HG03432 (cell line): ENCODE data around the gene MAN1A1.

Experiments used
- ATAC-seq: cut with Tn5 transposase; IDR thresholded peaks from one replicate; pipeline ENCODE4 v1.9.1; 2021; ENCODE audit warnings: mild to moderate bottlenecking, moderate library complexity; ENCODE audit not compliant: unreplicated experiment

Gene MAN1A1

GRCh38 chr6:119326291-119327005 is 23.1 kb downstream of the MAN1A1 start:
- no peak for ATAC-seq

DNA sequence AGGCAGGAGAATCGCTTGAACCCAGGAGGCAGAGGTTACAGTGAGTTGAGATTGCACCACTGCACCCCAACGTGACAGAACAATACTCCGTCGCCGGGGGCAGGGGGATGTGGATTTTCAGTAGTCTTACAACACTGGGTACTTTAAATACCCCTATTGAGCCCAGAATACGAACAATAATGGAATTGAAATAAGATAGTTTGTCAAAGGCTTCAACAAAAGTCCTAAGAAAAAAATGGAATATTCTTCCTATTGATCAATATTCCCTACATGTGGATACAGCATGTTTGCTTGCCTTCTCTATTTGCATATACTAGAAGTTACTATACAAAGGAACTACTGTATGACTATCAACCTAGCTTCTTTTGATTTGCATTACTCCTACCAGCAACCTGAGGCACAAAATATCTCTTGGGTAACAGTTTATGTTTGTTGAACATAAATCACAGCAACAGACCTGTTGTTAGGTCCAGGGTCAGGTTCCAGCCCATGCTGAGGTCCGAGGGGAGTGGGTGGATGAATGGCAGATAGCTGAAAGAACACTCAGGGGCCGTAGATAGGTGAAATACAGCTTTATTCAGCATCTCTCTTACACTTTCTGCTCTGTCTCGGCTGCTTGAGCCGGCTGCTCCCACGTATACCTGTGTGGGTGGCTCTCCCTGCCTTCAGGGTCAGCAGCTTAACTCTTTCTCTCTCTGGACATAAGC is 23.8 kb downstream of the MAN1A1 start:
- no peak for ATAC-seq

DNA sequence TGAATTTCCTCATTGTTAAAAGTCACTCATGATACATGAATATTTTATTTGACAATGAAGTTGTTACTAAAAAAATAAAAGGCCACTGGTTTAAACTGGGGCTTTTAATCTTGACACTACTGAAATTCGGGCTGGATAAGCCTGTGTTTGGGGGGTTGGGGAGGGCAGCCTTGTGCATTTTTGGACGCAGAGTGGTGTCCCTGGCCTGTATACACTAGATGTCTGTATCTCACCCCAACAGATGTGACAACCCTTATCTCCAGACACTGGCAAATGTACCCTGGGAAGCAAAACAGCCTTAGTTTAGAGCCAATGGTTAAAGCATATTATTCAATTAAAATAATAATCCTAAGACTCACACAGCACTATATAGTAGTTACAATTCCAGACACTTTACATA is 24.8 kb downstream of the MAN1A1 start:
- ATAC-seq, result no peak

DNA sequence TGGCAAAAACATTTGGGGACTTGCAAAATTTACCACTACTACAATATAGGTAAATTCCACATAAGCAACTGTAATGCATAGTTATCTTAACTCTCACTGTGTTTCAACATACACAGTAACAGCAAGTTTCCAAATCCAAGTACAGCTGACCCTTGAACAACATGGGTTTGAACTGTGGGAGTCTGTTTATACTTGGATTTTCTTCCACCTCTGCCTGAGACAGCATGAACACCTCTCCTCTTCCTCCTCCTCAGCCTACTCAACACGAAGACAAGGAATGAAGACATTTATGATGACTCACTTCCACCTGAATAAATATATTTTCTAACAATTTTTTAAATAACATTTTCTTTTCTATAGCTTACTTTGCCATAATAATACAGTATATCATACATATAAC is 25.6 kb downstream of the MAN1A1 start:
- ATAC-seq, result no peak

DNA sequence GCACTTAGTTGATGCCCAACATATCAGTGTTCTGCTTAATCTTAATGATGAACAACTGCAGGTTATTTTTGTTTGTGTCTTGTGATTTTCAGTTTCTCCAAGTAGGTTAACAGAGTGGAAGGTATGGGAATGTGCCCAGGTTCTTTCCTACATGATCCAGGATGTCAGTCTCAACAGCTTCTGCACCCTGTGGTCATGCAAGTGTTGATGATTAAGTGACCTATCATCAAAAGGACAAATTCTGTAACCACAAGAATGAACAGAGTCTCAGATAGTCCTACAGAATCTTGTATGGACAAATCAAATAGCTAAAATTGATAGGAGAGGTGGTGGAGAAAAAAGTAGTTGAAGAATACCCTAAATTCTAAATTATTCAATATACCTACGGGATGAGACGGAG is 26.1 kb downstream of the MAN1A1 start:
- no peak for ATAC-seq

- peak; percentile 50 for ATAC-seq
Observed at GRCh38 chr6:119322715-119323350, 26.7 kb downstream of the MAN1A1 start.

- no peak for ATAC-seq
Observed at GRCh38 chr6:119322034-119322433, 27.5 kb downstream of the MAN1A1 start.

- ATAC-seq, result no peak
Observed at GRCh38 chr6:119319694-119320093, 29.9 kb downstream of the MAN1A1 start.

GRCh38 chr6:119318730-119319129 is 30.8 kb downstream of the MAN1A1 start:
- no peak for ATAC-seq

DNA sequence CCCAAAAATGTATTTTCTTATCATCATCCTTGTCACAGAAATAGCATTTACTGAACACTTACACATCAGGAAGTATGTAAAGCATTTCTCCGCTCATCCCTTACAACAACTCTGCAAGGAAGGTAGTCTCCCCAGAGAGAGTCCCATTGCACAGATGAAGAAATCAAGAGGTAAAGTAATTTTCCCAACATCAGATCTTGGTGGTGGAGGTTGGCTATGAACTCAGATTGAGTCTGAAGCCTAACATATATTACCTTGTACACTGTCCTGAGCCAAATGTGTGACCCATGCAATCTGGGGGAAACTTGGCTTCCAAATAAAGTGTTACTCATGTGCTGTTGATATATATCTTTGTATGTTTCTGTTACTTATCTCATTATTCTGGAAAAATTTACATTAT is 31.4 kb downstream of the MAN1A1 start:
- no peak for ATAC-seq

DNA sequence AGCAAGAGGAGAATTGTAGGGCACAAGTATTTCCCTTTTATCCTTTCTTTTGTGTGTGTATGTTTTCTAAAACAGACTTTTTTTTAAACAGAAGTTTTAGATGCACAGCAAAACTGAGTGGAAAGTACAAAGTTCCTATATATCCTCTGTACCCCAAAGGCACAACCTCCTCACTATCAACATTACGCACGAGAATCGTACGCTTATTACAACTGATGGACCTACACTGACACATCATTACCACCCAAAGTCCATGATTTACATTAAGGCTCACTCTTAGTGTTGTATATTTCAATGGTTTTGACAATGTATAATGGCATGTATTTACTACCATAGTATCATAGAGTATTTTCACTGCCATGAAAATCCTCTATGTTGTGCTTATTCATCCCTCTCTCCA is 32.6 kb downstream of the MAN1A1 start:
- no peak for ATAC-seq

DNA sequence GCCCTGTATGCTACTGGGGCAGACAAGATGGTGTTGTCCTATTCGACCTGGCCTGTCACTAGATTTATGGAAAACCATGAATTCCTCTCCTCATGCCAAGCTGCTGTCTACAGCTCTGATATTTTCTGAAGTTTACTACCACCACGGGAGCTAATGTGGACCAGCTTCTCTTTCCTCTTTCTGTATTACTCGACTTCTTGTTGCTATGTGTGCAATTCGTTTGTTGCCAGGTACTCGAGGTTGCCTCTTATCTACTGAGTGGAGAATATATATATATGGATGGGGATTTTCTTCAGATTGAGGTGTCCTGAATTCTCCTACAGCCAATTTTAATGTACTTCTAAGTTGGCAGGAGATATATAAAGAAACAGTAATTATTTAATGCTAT is 34.7 kb downstream of the MAN1A1 start:
- ATAC-seq, result peak; percentile 61

GRCh38 chr6:119313937-119314884 is 35.4 kb downstream of the MAN1A1 start:
- ATAC-seq, result peak; percentile 66

GRCh38 chr6:119312875-119313338 is 36.7 kb downstream of the MAN1A1 start:
- peak; percentile 57 for ATAC-seq

DNA sequence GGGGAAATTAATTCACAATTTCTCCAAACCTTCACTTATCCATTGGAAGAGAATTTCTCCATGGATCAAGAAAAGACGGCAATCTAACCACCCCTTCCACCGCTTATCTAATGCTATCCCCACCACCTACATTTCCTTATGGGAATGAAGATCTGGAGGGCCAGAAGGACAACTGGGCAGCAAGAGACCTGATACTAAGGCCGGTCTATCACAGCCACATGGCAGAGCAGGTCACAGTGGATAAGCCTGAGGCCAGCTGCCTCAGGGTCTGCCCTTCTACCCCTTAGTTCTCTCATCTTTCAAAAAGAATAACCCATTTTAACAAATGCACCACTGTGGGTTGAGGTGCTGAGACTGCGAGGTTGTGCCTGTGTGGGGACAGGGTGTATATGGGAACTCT is 37.1 kb downstream of the MAN1A1 start:
- no peak for ATAC-seq

- no peak for ATAC-seq
Observed at GRCh38 chr6:119311514-119312142, 37.9 kb downstream of the MAN1A1 start.

DNA sequence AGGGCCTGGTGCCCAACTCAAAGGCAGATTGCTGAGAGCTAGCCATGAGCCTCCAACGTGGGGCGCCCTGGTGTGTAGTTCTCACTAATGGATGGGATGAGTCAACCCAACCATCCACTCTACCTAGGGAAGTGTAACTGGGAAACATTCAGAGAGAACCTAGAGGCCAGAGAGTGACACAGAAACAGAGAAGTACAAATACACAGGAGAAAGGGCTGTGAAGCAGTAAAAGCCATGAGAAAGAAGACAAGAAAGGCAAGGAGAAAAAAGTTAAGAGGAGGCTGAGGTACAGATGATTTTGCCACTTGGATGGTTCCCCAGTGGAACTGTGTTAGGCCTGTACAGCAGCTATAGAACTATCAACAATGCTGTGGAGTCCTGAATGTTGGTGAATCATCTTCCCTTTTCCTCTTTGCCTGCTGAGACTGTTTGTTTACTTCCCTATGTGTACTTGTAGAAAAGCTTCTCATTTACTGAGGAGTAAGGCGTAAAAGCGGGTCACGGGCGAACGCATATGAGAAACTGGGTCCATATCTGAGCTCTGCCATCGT is 39.0 kb downstream of the MAN1A1 start:
- ATAC-seq, result no peak

DNA sequence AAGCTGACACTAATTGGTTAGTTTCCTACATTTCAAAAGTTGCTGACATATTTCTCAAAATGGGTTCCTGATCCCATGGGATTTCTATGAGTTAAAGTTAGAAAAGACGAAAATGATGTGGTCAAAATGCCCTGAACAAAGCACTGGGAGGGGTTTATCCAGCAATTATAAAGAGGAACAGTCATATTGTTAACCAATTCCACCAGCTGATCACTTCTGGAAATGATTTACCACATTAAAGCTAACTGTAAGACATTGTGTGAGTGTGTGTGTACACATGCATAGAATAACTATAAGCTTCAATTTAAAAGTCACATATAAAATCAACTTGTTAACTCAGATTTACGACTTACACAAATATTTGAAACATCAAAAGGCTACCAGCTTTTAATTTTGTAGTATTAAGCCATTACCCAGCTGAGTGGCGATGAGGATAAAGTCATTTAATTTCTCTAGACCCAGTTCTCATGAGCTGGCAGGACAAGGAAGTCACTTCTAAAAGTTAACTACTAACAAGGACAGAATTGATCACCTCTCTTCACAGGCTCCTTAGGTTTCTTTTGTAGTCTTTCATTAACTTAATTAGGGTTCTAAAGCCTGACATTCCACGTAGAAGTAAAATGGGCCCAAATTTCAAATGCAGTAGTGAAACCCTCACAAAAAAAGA is 40.4 kb downstream of the MAN1A1 start:
- no peak for ATAC-seq

DNA sequence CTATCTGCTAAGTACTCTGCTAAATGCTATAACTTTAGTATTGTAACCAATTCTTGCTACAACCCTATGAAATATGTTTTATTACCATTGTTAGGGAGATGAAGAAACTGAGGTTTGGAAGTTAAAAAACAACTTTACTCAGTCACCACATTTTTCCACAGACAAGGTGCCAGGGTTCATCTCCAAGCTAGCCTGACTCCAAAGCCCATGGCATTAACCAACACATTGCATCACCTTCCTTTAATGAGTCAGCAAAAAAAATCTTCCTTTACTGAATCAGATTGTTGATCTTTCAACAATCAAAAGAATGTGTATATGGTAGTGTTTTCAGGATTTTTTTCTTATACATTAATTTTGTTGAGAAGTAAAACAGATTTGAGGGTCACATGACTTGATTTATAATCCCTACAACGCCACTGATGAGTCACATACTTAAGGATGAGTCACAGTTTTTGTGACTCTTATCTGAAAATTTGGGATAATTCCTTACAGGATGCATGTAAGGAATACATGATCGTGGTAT is 41.5 kb downstream of the MAN1A1 start:
- no peak for ATAC-seq
